GM19099 (cell line): ENCODE results near the gene EGFLAM.

Experiments used
- POLR2A ChIP-seq: IDR thresholded peaks from 3 replicates; pipeline ENCODE4 v1.6.1; 2011; ENCODE audit warnings: low read depth; ENCODE audit not compliant: insufficient read length; ENCODE audit errors: extremely low read depth

EGFLAM gene

DNA sequence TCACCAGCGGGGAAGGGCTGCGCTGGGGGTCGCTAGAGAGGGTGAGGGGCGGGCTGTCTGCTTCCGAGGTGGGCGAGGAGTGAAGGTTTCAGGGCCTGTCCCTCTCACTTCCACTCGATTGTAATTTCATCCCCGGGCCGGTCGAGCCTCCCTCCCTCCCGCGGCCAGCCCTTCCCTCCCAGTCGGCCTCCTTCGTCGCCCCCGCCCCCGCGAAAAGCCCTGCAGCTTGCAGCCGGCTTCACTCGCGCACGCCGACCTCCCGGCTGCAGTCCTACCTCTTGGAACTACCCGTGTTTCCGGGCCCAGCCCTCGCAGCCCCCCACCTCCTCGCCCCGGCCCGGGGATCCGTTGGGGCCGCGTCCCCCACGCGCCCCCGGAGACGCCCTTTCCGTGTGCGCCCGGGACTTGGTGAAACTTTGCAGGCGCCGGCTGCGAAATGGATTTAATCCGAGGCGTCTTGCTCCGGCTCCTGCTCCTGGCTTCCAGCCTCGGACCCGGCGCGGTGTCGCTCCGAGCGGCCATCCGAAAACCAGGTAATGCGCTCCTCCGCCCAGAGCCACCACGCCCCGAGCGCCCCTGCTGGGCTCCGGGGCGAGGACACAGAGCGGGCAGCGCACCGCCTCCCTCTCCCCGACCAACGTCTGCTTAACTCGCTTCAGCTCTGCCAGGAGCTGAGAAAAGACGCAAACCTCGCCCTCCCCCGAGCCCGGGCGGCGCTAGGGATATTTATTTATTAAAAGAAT is at the start of gene EGFLAM:
Gene EGFLAM, plus strand, starts transcription at position 241 of the 743 bp plus-strand sequence. Its CDS starts 196 bp downstream, at position 437.
- TF ChIP-seq POLR2A, result no peak

DNA sequence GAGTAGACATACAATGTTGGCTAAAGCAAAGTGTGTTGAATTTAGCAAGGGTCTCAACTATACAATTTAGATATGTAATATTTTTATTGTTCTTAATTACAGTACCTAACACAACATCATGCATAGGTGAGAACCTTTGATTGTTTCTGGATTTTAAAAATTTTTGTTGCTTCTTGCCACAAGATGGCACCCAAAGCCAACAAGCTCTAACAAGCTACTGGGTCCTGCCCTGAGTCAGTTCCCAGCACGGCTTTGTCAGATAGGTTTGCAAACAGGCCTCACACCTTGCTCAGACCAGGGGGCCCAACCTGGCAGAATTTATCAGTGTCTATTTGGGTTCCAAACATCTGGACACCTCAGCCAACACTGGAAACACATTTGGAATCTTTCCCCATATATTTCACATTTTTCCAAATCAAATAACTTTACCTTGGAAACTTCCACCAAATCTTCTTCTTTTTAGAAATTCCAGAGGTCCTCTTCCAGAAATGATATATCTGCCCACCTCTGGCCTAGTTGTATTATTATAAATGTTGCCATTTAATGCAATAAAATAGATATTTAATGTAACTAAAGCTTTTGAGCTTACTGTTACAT is 49.5 kb upstream of the EGFLAM start:
- no peak for TF ChIP-seq POLR2A

- no peak for TF ChIP-seq POLR2A
Observed at GRCh38 chr5:38210676-38211353, 47.5 kb upstream of the EGFLAM start.

DNA sequence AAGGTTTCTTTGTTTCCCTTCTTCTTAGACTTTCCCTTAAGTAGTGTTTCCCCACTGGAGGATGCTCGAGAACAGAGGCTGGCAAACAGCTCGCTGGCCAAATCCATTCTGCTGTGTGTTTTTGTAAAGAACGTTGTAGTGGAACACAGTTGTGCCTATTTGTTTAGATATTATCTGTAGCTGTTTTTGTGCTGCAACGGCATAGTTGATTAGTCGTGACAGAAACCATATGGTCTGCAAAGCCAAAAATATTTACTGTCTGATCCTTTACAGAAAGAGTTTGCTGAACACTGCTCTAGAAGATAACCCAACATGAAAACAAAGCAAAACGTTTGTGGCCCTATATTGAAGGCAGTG is 47.0 kb upstream of the EGFLAM start:
- no peak for TF ChIP-seq POLR2A

- no peak for TF ChIP-seq POLR2A
Observed at GRCh38 chr5:38212307-38212706, 46.1 kb upstream of the EGFLAM start.

DNA sequence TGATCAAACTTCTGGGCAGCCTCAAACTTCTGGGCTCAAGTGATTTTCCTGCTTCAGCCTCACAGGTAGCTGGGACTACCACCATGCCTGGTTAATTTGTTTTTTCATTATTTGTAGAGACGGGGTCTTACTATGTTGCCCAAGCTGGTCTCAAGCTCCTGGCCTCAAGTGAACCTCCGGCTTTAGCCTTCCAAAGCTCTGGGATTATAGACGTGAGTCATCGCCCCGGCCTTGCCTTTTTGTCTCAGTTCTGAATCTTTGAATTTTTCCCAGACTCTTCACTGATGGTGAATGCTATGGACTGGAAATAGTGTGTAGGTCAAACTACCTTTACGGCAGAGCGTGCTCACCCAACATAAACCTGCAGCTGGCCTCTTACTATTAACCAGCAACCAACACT is 32.3 kb upstream of the EGFLAM start:
- no peak for TF ChIP-seq POLR2A

DNA sequence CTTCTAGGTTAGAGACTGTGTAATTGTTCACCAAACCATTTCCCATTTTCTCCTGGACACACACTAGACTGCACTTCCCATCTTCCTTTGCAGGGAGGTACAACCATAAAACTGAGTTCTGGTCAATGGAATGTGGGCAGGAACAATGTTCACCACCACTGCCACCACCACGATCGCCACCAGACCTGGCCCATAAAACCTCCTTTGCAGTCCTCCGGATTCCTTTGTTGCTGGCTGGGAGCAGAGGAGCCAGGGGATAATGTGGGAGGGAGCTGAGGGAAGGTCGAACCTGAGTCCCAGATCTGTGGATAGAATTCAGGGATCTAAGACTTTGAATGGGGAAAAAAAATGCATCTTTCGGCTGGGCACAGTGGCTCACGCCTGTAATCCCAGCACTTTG is 29.4 kb upstream of the EGFLAM start:
- no peak for TF ChIP-seq POLR2A

- no peak for TF ChIP-seq POLR2A
Observed at GRCh38 chr5:38234737-38235136, 23.6 kb upstream of the EGFLAM start.

- no peak for TF ChIP-seq POLR2A
Observed at GRCh38 chr5:38237681-38238080, 20.7 kb upstream of the EGFLAM start.

DNA sequence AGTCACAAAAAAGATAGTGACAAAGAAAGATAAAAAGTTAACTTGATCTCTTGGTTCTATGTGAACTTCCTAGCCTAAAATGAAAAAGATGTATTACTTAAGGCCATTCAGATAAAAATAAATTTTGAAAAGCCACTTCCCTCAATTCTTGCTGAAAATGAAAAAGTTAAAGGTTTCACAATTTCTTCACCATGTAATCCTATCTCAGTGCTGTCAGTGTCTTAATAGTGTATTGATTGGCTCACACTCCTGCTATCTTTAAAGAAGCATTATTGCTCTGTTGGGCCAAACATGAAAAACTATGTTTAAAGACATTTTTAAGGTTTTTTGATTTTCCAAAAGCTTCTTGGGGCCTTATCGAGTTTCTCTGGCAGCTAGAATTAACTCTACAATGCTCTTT is 18.1 kb upstream of the EGFLAM start:
- no peak for TF ChIP-seq POLR2A

DNA sequence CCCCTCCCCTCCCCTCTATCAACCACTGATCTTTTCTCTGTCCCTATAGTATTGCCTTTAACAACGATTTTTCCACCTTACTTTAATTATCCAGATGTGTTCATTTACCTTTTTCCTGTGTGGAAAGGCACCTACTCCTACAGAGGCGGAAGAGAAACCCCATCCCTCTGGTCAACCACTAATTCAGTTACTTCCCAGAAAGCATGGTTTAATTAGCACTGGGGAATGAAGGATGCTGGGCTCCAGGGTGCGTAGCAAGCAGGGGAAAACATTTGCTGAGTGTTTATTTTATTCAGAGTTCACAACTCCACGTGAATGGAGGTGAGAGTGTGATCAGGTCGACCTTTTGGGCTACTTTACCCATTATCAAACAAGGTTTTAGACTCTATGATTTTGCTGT is 16.7 kb upstream of the EGFLAM start:
- no peak for TF ChIP-seq POLR2A

GRCh38 chr5:38245307-38245706 is 13.1 kb upstream of the EGFLAM start:
- no peak for TF ChIP-seq POLR2A

DNA sequence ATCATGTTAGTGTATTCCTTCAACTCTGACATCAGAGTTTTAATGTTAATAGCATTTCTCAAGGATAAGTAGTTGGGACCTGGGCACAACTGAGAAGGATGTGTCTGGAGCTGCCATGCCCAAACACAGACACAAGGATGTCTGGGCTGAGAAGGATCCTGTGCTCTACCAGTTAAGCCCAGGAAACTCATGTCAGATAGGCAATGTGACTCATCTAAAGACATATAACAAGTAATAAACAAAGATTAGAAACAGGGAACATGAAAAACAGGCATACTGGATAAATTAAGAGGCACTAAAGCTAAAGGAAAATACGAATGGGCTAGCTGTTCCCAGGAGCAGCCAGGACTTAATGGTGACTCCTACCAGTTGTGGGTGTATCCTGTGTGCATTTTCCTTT is 9.1 kb upstream of the EGFLAM start:
- TF ChIP-seq POLR2A, result no peak

DNA sequence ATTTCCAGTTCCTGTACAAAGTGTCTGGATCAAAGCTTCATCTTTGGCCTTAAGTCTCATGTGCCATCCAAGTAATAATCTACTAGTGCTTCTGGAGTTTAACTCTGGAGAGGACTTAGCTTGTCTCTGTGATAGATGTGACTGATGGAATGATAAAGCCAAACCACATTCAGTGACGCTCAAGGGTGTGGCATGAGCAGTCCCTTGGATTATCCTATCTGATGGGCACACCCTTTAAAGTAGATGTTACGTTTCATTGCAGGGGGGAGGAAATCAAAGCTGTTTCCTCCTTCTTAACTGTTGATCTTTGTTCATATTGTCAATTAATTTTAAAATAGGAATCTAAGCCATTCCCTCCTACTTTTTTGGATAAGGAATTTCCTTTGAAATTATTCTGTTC is 8.5 kb upstream of the EGFLAM start:
- TF ChIP-seq POLR2A, result no peak

- no peak for TF ChIP-seq POLR2A
Observed at GRCh38 chr5:38250763-38251448, 7.5 kb upstream of the EGFLAM start.
